AG10803 (cell line): Measurements from ENCODE around the gene C12orf56.
"Not testable (repeated sequence)": the region's sequence is repeated elsewhere in the genome, so short reads cannot be mapped to it uniquely, and the experiment has no call there.

Source experiments
- DNase-seq: peaks from one replicate; pipeline ENCODE4 v3.0.0; 2010; ENCODE audit warnings: low read depth
- H3K4me3 ChIP-seq: 2 replicates; pipeline ENCODE4 v1.5.1; 2011; ENCODE audit warnings: mild to moderate bottlenecking, low read length, control low read depth
- CTCF ChIP-seq: conservative IDR thresholded peaks from 2 replicates; pipeline ENCODE4 v1.5.1; 2011; ENCODE audit warnings: mild to moderate bottlenecking, low read length, control low read depth, inconsistent platforms

The C12orf56 gene

GRCh38 chr12:64304571-64304970, 86.0 kb downstream of the C12orf56 start:
- no peak for TF ChIP-seq CTCF
- H3K4me3 ChIP-seq = no peak overlapping the region
- no peak for DNase-seq

DNA sequence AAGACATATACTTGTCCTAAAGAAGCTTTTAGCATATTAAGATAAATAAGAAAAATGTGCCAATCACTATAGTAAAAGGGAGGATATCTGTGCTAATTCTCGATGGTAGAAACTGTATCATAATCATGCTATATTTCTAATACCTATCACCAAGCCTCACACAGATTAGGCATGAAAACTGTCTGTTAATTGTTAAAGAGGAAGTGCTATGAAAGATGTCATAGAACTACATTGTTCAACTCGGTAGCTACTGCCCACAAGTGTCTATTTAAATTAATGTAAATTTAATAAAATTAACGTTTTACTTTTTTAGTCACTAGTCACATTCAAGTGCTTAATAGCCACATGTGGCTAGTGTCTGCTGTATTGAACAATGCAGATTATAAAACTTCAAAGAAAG, 90.9 kb downstream of the C12orf56 start:
- H3K4me3 ChIP-seq = no peak overlapping the region
- no peak for TF ChIP-seq CTCF
- DNase-seq = no peak

- TF ChIP-seq CTCF = no peak
- DNase-seq = no peak
- H3K4me3 ChIP-seq = no peak overlapping the region
Measured at GRCh38 chr12:64296301-64296700, 94.3 kb downstream of the C12orf56 start.

GRCh38 chr12:64293654-64294364, 96.7 kb downstream of the C12orf56 start:
- H3K4me3 ChIP-seq = no peak overlapping the region

DNA sequence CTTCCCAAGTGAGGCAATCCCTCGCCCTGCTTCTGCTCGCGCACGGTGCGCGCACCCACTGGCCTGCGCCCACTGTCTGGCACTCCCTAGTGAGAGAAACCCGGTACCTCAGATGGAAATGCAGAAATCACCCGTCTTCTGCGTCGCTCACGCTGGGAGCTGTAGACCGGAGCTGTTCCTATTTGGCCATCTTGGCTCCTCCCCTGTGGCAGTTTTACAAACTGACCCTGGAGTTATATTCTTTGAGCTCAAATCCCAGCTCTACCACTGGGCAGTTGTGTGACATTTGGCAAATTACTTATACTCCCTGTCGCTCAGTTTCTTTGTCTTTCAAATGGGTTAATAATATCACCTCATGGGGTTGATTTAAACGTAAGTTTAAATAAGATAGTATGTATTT, 97.4 kb downstream of the C12orf56 start:
- not testable (repeated sequence) for DNase-seq, H3K4me3 ChIP-seq

More at GRCh38 chr12:64293654-64294364, 96.7 kb downstream of the C12orf56 start:
- no peak for TF ChIP-seq CTCF
- DNase-seq = no peak

DNA sequence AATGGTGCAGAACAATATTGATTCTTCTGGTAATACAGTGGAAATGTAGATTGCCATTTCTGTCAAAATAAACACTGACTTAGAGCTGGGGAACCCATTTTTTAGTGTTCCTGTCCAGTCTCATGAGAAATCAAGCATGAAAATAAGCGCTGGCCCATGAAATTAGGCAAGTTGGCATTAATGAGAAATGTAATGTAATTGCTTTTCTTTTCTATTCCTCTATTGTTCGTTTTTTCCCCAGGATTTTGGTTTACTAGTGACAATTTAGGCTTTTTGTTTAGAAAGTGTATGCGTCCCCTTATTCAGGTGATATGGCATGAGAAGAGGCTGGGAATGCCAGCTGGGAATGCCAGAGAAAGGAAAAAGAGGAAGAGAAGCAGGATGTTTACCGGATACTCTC, 104.0 kb downstream of the C12orf56 start:
- no peak for DNase-seq

DNA sequence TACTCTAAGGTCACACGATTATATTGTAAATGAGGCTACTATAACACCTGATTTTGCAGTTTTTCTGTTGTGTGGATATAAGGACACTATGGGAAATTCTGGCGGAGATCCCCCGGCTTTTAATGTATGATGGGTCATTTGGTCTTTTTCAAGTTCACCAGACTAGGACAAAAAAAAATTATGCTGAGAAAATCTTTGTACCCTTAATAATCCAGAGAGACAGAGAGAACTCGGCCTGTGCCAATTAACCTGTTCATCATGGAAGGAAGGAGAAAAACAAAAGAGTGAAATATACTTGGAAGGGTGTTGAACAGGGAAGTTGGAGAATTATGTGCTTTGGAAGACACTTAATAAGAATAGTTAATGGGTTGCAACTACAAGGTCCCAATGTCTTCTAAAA, 106.3 kb downstream of the C12orf56 start:
- H3K4me3 ChIP-seq = no peak overlapping the region
- no peak for DNase-seq
- no peak for TF ChIP-seq CTCF

More for the DNA sequence above, 104.0 kb downstream of the C12orf56 start:
- no peak for TF ChIP-seq CTCF
- H3K4me3 ChIP-seq = no peak overlapping the region
